ENCODE results near the gene APOBEC3H. TPM values are rescaled to one million over a fixed set of nuclear protein-coding genes. Genes with fewer than 3 reads are reported as not detected.
"Not testable (repeated sequence)": the region's sequence is repeated elsewhere in the genome, so short reads cannot be mapped to it uniquely, and the experiment has no call there.

The APOBEC3H gene
- total RNA-seq, 1 donor from 2014 or later, result 0.84 TPM

GRCh38 chr22:39078329-39078728 is 18.7 kb upstream of the APOBEC3H start:
- DNase-seq, result no peak
- no peak for TF ChIP-seq CTCF (IDR thresholded peaks at IDR 0.05)
- intact Hi-C loops (cut with DNase I), result no loop called here
- peak overlapping the region; percentile 58 for H3K4me3 ChIP-seq
- no peaks in the 10 kb centered on the region for H3K27me3 ChIP-seq
- no peaks in the 10 kb centered on the region for H3K9me3 ChIP-seq
- H3K4me1 ChIP-seq, result peaks cover 11% of the 10 kb centered on the region
- peak overlapping the region; percentile 80 for H3K27ac ChIP-seq
- ATAC-seq, result no peak
- no peaks in the 10 kb centered on the region for H3K36me3 ChIP-seq

- H3K4me1 ChIP-seq, result peaks cover 11% of the 10 kb centered on the region
- H3K27ac ChIP-seq; ATAC-seq; DNase-seq; H3K27me3 ChIP-seq; intact Hi-C loops (cut with DNase I); H3K36me3 ChIP-seq; H3K4me3 ChIP-seq; H3K9me3 ChIP-seq: not testable (repeated sequence)
Observed at GRCh38 chr22:39079054-39079637, 17.9 kb upstream of the APOBEC3H start.

GRCh38 chr22:39080052-39080762 is 16.8 kb upstream of the APOBEC3H start:
- intact Hi-C loops (cut with DNase I), result no loop called here
- H3K27me3 ChIP-seq, result no peaks in the 10 kb centered on the region
- TF ChIP-seq CTCF (IDR thresholded peaks at IDR 0.05), result no peak
- no peak for DNase-seq
- H3K27ac ChIP-seq, result no peak overlapping the region
- no peak overlapping the region for H3K4me3 ChIP-seq
- no peaks in the 10 kb centered on the region for H3K9me3 ChIP-seq
- peaks cover 11% of the 10 kb centered on the region for H3K4me1 ChIP-seq
- no peaks in the 10 kb centered on the region for H3K36me3 ChIP-seq
- no peak for ATAC-seq

- no peak for ATAC-seq
- H3K4me1 ChIP-seq, result peaks cover 11% of the 10 kb centered on the region
- no peak overlapping the region for H3K27ac ChIP-seq
- intact Hi-C loops (cut with DNase I), result no loop called here
- no peaks in the 10 kb centered on the region for H3K27me3 ChIP-seq
- H3K36me3 ChIP-seq, result no peaks in the 10 kb centered on the region
- H3K9me3 ChIP-seq, result no peaks in the 10 kb centered on the region
- no peak overlapping the region for H3K4me3 ChIP-seq
- DNase-seq, result no peak
- no peak for TF ChIP-seq CTCF (IDR thresholded peaks at IDR 0.05)
Observed at GRCh38 chr22:39081016-39081415, 16.0 kb upstream of the APOBEC3H start.

DNA sequence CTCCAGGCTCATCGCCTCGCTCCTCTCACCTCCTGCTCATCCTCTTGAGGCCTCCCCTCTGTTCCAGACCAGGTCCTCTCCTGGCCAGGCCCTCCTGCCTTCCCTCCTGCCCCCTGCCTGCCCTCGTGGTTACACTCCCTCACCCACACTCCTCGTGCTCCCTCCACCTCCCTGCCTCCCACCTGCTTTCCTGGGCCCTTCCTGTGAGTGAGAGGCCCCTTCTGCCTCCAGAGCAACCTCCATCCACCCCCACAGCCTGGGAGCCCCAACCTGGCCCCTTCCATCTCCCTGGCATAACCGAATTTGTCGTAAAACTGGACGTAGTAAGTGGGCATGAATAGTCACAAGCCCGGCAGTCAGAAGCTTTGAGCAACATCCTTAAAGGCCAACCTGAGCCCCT is 15.4 kb upstream of the APOBEC3H start:
- no peak for DNase-seq

More for the DNA sequence above, 15.4 kb upstream of the APOBEC3H start:
- no peak for TF ChIP-seq CTCF (IDR thresholded peaks at IDR 0.05)
- H3K4me3 ChIP-seq, result no peak overlapping the region
- H3K36me3 ChIP-seq, result no peaks in the 10 kb centered on the region
- no peak for ATAC-seq
- H3K27me3 ChIP-seq, result no peaks in the 10 kb centered on the region
- H3K4me1 ChIP-seq, result peaks cover 11% of the 10 kb centered on the region
- H3K27ac ChIP-seq, result no peak overlapping the region
- H3K9me3 ChIP-seq, result no peaks in the 10 kb centered on the region
- intact Hi-C loops (cut with DNase I), result no loop called here
